NCI-H2029 treated with DMSO at 0.1 percent for 48 hours (cell line): ENCODE measurements around the gene ZNF660.

Experiments used
- DNase-seq: peaks from one replicate; lab custom pipeline; 2025; lab: John Stamatoyannopoulos, UW

The ZNF660 gene

GRCh38 chr3:44632193-44632592 is 47.4 kb downstream of the ZNF660 start:
- no peak for DNase-seq

GRCh38 chr3:44642337-44642736 is 57.6 kb downstream of the ZNF660 start:
- DNase-seq: no peak

GRCh38 chr3:44643024-44643423 is 58.3 kb downstream of the ZNF660 start:
- DNase-seq: no peak

- DNase-seq: no peak
Measured at GRCh38 chr3:44647771-44648170, 63.0 kb downstream of the ZNF660 start.

GRCh38 chr3:44648564-44649229 is 63.9 kb downstream of the ZNF660 start, which contains the start of gene ZNF35:
Gene ZNF35, plus strand, starts transcription at chr3:44648732. Its CDS starts 2,336 bp downstream, at chr3:44651068.
- peak; percentile 9 for DNase-seq
